Measurements from ENCODE around the gene LMAN2.
A peak's percentile ranks its signal among the peaks of the same experiment; 100 is the strongest.

Gene LMAN2

GRCh38 chr5:177302354-177303110, 48.9 kb downstream of the LMAN2 start:
- Histone ChIP-seq H3K9me3 (ENCODE audit: control insufficient read depth in 5 of 5, low read length in 5 of 5) (no peaks in the 10 kb centered on the region), H3K4me1 (ENCODE audit: control insufficient read depth in 5 of 5, insufficient read depth in 5 of 5, low read length in 5 of 5) (peaks cover 17 to 86% (median 69%) of the 10 kb centered on the region in 5 donors), H3K27me3 (ENCODE audit: control insufficient read depth in 5 of 5, insufficient read depth in 4 of 5, low read length in 5 of 5) (no peaks in the 10 kb centered on the region), H3K36me3 (ENCODE audit: control insufficient read depth in 5 of 5, insufficient read depth in 5 of 5, low read length in 5 of 5) (peaks cover 0 to 32% (median 27%) of the 10 kb centered on the region in 5 donors), H3K9ac (ENCODE audit: low read length in 5 of 5) (peak overlapping the region in 4 of 5 donors; percentile 63 to 95 (median 90)), H3K27ac (ENCODE audit: low read depth, low read length) (peak overlapping the region; percentile 90), H3K4me3 (ENCODE audit: low read depth in 1 of 5, low read length in 5 of 5) (peak overlapping the region; percentile 67 to 89 (median 81))

- Histone ChIP-seq H3K27ac (ENCODE audit: low read depth, low read length) (peak overlapping the region; percentile 90), H3K4me1 (ENCODE audit: control insufficient read depth in 5 of 5, insufficient read depth in 5 of 5, low read length in 5 of 5) (peaks cover 17 to 83% (median 66%) of the 10 kb centered on the region in 5 donors), H3K9ac (ENCODE audit: low read length in 5 of 5) (peak overlapping the region in 2 of 5 donors; percentile 90 to 91), H3K27me3 (ENCODE audit: control insufficient read depth in 5 of 5, insufficient read depth in 4 of 5, low read length in 5 of 5) (no peaks in the 10 kb centered on the region), H3K4me3 (ENCODE audit: low read depth in 1 of 5, low read length in 5 of 5) (no peak overlapping the region), H3K9me3 (ENCODE audit: control insufficient read depth in 5 of 5, low read length in 5 of 5) (no peaks in the 10 kb centered on the region), H3K36me3 (ENCODE audit: control insufficient read depth in 5 of 5, insufficient read depth in 5 of 5, low read length in 5 of 5) (peaks cover 0 to 29% (median 20%) of the 10 kb centered on the region in 5 donors)
Measured at GRCh38 chr5:177301503-177302165, 49.8 kb downstream of the LMAN2 start.

- H3K4me1 ChIP-seq (ENCODE audit: control insufficient read depth in 5 of 5, insufficient read depth in 5 of 5, low read length in 5 of 5) = peaks cover 21 to 83% (median 73%) of the 10 kb centered on the region in 5 donors
- H3K9me3 ChIP-seq (ENCODE audit: control insufficient read depth in 5 of 5, low read length in 5 of 5) = no peaks in the 10 kb centered on the region
- H3K4me3 ChIP-seq (ENCODE audit: low read depth in 1 of 5, low read length in 5 of 5) = no peak overlapping the region
- H3K27ac ChIP-seq (ENCODE audit: low read depth, low read length) = peak overlapping the region; percentile 90
- H3K27me3 ChIP-seq (ENCODE audit: control insufficient read depth in 5 of 5, insufficient read depth in 4 of 5, low read length in 5 of 5) = no peaks in the 10 kb centered on the region
- peak overlapping the region in 1 of 5 donors; percentile 24 for H3K9ac ChIP-seq (ENCODE audit: low read length in 5 of 5)
- H3K36me3 ChIP-seq (ENCODE audit: control insufficient read depth in 5 of 5, insufficient read depth in 5 of 5, low read length in 5 of 5) = peaks cover 0 to 29% (median 17%) of the 10 kb centered on the region in 5 donors
Measured at GRCh38 chr5:177300951-177301350, 50.5 kb downstream of the LMAN2 start.

- Histone ChIP-seq H3K4me3 (ENCODE audit: low read depth in 1 of 5, low read length in 5 of 5) (no peak overlapping the region), H3K4me1 (ENCODE audit: control insufficient read depth in 5 of 5, insufficient read depth in 5 of 5, low read length in 5 of 5) (peaks cover 21 to 83% (median 74%) of the 10 kb centered on the region in 5 donors), H3K9ac (ENCODE audit: low read length in 5 of 5) (peak overlapping the region in 1 of 5 donors; percentile 24), H3K27ac (ENCODE audit: low read depth, low read length) (peak overlapping the region; percentile 90), H3K36me3 (ENCODE audit: control insufficient read depth in 5 of 5, insufficient read depth in 5 of 5, low read length in 5 of 5) (peaks cover 3 to 29% (median 17%) of the 10 kb centered on the region in 5 donors), H3K27me3 (ENCODE audit: control insufficient read depth in 5 of 5, insufficient read depth in 4 of 5, low read length in 5 of 5) (no peaks in the 10 kb centered on the region), H3K9me3 (ENCODE audit: control insufficient read depth in 5 of 5, low read length in 5 of 5) (no peaks in the 10 kb centered on the region)
Measured at GRCh38 chr5:177300236-177300880, 51.1 kb downstream of the LMAN2 start.

GRCh38 chr5:177299697-177300096, 51.8 kb downstream of the LMAN2 start:
- H3K27me3 ChIP-seq (ENCODE audit: control insufficient read depth in 5 of 5, insufficient read depth in 4 of 5, low read length in 5 of 5) = no peaks in the 10 kb centered on the region
- no peak overlapping the region for H3K4me3 ChIP-seq (ENCODE audit: low read depth in 1 of 5, low read length in 5 of 5)
- peak overlapping the region; percentile 90 for H3K27ac ChIP-seq (ENCODE audit: low read depth, low read length)
- H3K4me1 ChIP-seq (ENCODE audit: control insufficient read depth in 5 of 5, insufficient read depth in 5 of 5, low read length in 5 of 5) = peaks cover 21 to 76% (median 70%) of the 10 kb centered on the region in 5 donors
- H3K9ac ChIP-seq (ENCODE audit: low read length in 5 of 5) = peak overlapping the region in 1 of 5 donors; percentile 49
- H3K36me3 ChIP-seq (ENCODE audit: control insufficient read depth in 5 of 5, insufficient read depth in 5 of 5, low read length in 5 of 5) = peaks cover 5 to 35% (median 23%) of the 10 kb centered on the region in 5 donors
- no peaks in the 10 kb centered on the region for H3K9me3 ChIP-seq (ENCODE audit: control insufficient read depth in 5 of 5, low read length in 5 of 5)

GRCh38 chr5:177297922-177298321, 53.5 kb downstream of the LMAN2 start:
- Histone ChIP-seq H3K27me3 (ENCODE audit: control insufficient read depth in 5 of 5, insufficient read depth in 4 of 5, low read length in 5 of 5) (no peaks in the 10 kb centered on the region), H3K4me1 (ENCODE audit: control insufficient read depth in 5 of 5, insufficient read depth in 5 of 5, low read length in 5 of 5) (peaks cover 19 to 63% (median 56%) of the 10 kb centered on the region in 5 donors), H3K4me3 (ENCODE audit: low read depth in 1 of 5, low read length in 5 of 5) (no peak overlapping the region), H3K9me3 (ENCODE audit: control insufficient read depth in 5 of 5, low read length in 5 of 5) (no peaks in the 10 kb centered on the region), H3K9ac (ENCODE audit: low read length in 5 of 5) (no peak overlapping the region), H3K36me3 (ENCODE audit: control insufficient read depth in 5 of 5, insufficient read depth in 5 of 5, low read length in 5 of 5) (peaks cover 5 to 53% (median 39%) of the 10 kb centered on the region in 5 donors), H3K27ac (ENCODE audit: low read depth, low read length) (no peak overlapping the region)

- H3K36me3 ChIP-seq (ENCODE audit: control insufficient read depth in 5 of 5, insufficient read depth in 5 of 5, low read length in 5 of 5) = peaks cover 14 to 63% (median 49%) of the 10 kb centered on the region in 5 donors
Measured at GRCh38 chr5:177296581-177296980, 54.9 kb downstream of the LMAN2 start.

GRCh38 chr5:177295924-177296323, 55.5 kb downstream of the LMAN2 start:
- H3K9me3 ChIP-seq (ENCODE audit: control insufficient read depth in 5 of 5, low read length in 5 of 5) = no peaks in the 10 kb centered on the region
- peak overlapping the region; percentile 15 for H3K27ac ChIP-seq (ENCODE audit: low read depth, low read length)
- no peaks in the 10 kb centered on the region for H3K27me3 ChIP-seq (ENCODE audit: control insufficient read depth in 5 of 5, insufficient read depth in 4 of 5, low read length in 5 of 5)
- peak overlapping the region in 1 of 5 donors; percentile 10 for H3K9ac ChIP-seq (ENCODE audit: low read length in 5 of 5)
- peaks cover 13 to 43% (median 36%) of the 10 kb centered on the region in 5 donors for H3K4me1 ChIP-seq (ENCODE audit: control insufficient read depth in 5 of 5, insufficient read depth in 5 of 5, low read length in 5 of 5)
- peaks cover 14 to 60% (median 50%) of the 10 kb centered on the region in 5 donors for H3K36me3 ChIP-seq (ENCODE audit: control insufficient read depth in 5 of 5, insufficient read depth in 5 of 5, low read length in 5 of 5)
- H3K4me3 ChIP-seq (ENCODE audit: low read depth in 1 of 5, low read length in 5 of 5) = no peak overlapping the region

More at GRCh38 chr5:177296581-177296980, 54.9 kb downstream of the LMAN2 start:
- Histone ChIP-seq H3K4me3 (ENCODE audit: low read depth in 1 of 5, low read length in 5 of 5) (no peak overlapping the region), H3K9ac (ENCODE audit: low read length in 5 of 5) (no peak overlapping the region), H3K4me1 (ENCODE audit: control insufficient read depth in 5 of 5, insufficient read depth in 5 of 5, low read length in 5 of 5) (peaks cover 15 to 49% (median 42%) of the 10 kb centered on the region in 5 donors), H3K9me3 (ENCODE audit: control insufficient read depth in 5 of 5, low read length in 5 of 5) (no peaks in the 10 kb centered on the region), H3K27me3 (ENCODE audit: control insufficient read depth in 5 of 5, insufficient read depth in 4 of 5, low read length in 5 of 5) (no peaks in the 10 kb centered on the region), H3K27ac (ENCODE audit: low read depth, low read length) (peak overlapping the region; percentile 15)

- Histone ChIP-seq H3K9me3 (ENCODE audit: control insufficient read depth in 5 of 5, low read length in 5 of 5) (no peaks in the 10 kb centered on the region), H3K27ac (ENCODE audit: low read depth, low read length) (no peak overlapping the region), H3K4me3 (ENCODE audit: low read depth in 1 of 5, low read length in 5 of 5) (no peak overlapping the region), H3K27me3 (ENCODE audit: control insufficient read depth in 5 of 5, insufficient read depth in 4 of 5, low read length in 5 of 5) (no peaks in the 10 kb centered on the region), H3K36me3 (ENCODE audit: control insufficient read depth in 5 of 5, insufficient read depth in 5 of 5, low read length in 5 of 5) (peaks cover 14 to 63% (median 54%) of the 10 kb centered on the region in 5 donors), H3K4me1 (ENCODE audit: control insufficient read depth in 5 of 5, insufficient read depth in 5 of 5, low read length in 5 of 5) (peaks cover 11 to 31% (median 26%) of the 10 kb centered on the region in 5 donors), H3K9ac (ENCODE audit: low read length in 5 of 5) (no peak overlapping the region)
Measured at GRCh38 chr5:177294632-177295031, 56.8 kb downstream of the LMAN2 start.

Measured in subcutaneous abdominal adipose tissue (tissue), 5 donors.